Cardiac fibroblast (primary cell): ENCODE data around the gene TPRX1.
"Not testable (repeated sequence)": the region's sequence is repeated elsewhere in the genome, so short reads cannot be mapped to it uniquely, and the experiment has no call there.

ENCODE experiments used
- DNase-seq, 2 donors: peaks; one replicate each; pipeline versions ENCODE4 v3.0.0 to v3.0.0-alpha.2; 2010; ENCODE audit warnings: low read depth in 2 of 2
- H3K4me3 ChIP-seq, 2 donors: replicated peaks in 1 of 2; 1 replicate in 1 of 2; 2 replicates in 1 of 2; pipeline ENCODE4 v1.5.1; 2011; ENCODE audit warnings: low read depth in 2 of 2, low read length in 2 of 2, mild to moderate bottlenecking in 2 of 2, moderate library complexity in 1 of 2
- TF ChIP-seq, protein P1 (sequence below): IDR thresholded peaks from one replicate; pipeline ENCODE4 v1.5.1; 2011; ENCODE audit warnings: low read depth, mild to moderate bottlenecking, low read length, inconsistent platforms

Gene TPRX1

DNA sequence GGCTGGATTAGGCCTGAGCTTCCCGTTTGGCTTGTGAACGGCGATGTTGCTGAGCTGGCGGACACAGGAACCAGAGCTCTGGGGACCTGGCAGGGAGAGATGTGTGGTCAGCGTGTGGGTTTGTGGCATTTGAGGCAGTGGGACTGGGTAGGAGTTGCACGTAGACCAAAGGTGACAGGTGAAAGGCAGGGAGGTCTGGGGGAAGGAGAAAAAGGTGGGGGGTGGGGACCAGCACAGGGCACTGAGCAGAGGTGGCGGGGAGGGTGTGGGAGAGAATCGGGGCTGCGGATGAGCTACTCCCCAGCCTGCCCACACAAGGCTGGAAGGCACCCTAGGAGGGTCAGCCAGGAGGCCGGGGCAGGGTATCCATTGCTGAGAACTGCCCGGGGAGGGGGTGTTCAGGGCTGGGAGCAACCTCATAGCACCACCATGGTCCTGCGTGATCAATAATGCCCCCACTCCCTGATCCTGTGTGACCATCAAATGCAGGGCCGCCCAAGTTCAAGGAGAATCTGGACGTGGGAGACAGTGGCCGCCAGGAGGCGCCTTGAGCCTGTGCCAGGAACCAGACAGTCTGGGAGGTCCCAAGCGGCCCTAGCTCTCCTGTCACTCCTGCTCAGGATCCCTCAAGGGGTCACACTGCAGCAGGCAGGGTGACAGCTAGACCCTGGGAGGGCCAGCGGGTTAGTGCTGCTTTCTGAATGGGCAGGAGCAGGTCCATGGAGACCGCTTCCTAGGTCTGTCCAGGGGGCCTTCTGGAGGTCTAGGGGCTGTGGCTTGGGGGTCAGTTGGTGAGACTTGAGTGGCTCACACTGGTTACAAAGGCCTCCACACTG is 38.6 kb downstream of the TPRX1 start:
- no peak overlapping the region for H3K4me3 ChIP-seq
- DNase-seq = peak; percentile 65 to 66
- TF ChIP-seq, protein P1, sequence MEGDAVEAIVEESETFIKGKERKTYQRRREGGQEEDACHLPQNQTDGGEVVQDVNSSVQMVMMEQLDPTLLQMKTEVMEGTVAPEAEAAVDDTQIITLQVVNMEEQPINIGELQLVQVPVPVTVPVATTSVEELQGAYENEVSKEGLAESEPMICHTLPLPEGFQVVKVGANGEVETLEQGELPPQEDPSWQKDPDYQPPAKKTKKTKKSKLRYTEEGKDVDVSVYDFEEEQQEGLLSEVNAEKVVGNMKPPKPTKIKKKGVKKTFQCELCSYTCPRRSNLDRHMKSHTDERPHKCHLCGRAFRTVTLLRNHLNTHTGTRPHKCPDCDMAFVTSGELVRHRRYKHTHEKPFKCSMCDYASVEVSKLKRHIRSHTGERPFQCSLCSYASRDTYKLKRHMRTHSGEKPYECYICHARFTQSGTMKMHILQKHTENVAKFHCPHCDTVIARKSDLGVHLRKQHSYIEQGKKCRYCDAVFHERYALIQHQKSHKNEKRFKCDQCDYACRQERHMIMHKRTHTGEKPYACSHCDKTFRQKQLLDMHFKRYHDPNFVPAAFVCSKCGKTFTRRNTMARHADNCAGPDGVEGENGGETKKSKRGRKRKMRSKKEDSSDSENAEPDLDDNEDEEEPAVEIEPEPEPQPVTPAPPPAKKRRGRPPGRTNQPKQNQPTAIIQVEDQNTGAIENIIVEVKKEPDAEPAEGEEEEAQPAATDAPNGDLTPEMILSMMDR = peak; percentile 83

DNA sequence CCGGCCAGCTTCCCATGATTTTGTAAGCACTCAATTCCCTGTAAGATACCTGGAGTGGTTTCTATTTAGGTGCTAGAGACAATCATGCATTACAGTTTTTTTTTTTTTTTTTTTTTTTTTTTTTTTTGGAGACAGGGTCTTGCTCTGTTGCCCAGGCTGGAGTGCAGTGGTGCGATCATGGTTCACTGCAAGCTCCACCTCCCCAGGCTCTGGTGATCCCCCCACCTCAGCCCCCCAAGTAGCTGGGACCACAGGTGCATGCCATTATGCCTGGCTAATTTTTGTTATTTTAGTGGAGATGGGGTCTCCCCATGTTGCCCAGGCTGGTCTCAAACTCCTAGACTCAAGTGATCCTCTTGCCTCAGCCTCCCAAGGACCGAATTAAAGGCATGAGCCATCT is 39.6 kb downstream of the TPRX1 start:
- DNase-seq, H3K4me3 ChIP-seq: not testable (repeated sequence)

DNA sequence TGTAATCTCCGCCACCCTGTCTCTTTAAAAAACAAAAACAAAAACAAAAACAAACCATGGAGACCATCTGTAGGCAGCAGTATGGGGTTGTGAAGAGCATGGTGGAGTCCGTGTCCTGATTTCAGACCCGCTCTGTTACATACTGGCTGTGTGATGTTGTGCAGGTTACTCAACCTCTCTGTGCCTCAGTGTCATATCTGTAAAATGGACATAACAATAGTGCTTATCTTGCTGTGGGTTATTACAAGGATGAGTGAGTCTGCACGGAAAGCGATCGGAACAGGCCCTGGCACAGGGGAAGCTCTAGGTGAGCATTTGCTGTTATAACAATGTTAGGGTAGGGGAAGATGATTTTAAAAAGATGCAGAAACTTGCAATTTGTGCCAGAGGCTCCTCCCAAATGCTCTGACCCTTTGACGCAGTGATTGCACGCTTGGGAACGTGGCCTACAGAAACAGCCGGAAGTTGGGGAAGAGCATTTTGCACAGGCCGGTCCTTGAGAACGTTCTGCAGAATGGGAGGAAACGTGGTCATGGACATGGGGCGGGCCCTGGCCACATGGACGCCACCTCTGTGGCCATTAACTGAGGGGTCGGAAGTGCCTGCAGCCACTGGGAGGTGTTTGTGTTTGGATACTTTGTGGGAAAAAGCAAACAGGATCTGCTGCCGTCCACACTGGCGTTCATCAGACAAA is 41.6 kb downstream of the TPRX1 start:
- TF ChIP-seq, protein P1 = no peak
- peak; percentile 42 to 64 for DNase-seq
- no peak overlapping the region for H3K4me3 ChIP-seq

DNA sequence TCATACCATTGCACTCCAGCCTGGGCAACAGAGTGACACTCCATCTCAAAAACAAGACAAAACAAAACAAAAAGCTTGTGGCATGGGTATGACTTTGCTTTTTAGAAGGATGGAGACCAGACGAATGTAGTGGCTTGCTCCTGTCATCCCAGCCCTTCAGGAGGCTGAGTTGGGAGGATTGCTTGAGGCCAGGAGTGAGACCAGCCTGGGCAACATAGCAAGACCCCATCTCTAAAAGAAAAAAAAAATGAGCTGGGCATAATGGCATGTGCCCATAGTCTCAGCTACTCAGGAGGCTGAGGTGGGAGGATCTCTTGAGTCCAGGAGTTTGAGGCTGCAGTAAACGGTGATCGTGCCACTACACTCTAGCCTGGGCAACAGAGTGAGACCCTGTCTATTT is 42.2 kb downstream of the TPRX1 start:
- no peak for DNase-seq
- TF ChIP-seq, protein P1 = no peak

DNA sequence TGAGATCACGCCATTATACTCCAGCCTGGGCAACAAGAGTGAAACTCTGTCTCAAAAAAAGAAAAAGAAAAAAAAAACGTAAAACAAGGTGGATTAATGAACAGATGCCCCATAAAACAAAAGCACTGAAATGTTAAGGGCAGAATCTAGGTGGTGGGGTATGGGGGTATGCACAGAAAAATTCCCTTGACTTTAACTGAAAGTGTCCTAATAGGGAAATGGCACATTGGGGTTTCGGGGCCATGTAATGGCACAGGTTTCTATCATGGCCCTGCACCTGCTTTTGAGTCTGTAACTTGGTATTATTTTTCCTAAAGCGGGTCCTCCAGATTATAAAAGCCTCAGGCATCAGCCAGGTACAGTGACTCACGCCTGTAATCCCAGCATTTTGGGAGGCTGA is 42.8 kb downstream of the TPRX1 start:
- DNase-seq = no peak
- H3K4me3 ChIP-seq = no peak overlapping the region
- TF ChIP-seq, protein P1 = no peak

More for the DNA sequence above, 42.2 kb downstream of the TPRX1 start:
- no peak overlapping the region for H3K4me3 ChIP-seq

DNA sequence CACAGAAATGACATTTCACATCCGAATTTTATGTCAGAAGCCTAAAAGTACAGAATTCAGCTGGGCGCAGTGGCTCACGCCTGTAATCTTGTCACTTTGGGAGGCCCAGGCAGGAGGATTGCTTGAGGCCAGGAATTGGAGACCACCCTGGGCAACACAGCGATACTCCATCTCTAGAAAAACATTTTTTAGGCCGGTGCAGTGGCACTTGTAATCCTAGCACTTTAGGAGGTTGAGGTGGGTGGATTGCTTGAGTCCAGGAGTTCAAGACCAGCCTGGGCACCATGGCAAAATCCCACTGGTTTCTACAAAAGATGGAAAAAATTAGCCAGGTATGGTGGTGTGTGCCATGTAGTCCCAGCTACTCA is 43.7 kb downstream of the TPRX1 start:
- no peak for DNase-seq
- TF ChIP-seq, protein P1 = no peak
- H3K4me3 ChIP-seq = no peak overlapping the region

DNA sequence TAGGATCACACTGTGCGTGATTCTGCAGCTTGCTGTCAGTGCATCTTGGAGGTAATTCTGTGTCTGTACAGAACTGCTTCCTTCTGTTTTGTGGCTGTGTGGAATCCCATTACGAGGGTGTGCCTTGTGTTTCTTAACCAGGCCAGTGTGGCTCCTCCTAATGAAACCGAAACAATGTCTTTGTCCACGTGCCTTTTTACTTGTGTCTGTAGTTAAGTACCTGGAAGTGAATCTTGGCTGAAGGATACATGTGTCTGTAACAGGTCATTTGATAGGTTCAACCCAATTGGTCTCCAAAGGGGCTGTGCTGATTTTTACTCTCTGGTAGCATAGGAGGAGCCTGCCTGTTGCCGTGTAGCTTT is 45.9 kb downstream of the TPRX1 start:
- TF ChIP-seq, protein P1 = no peak
- no peak overlapping the region for H3K4me3 ChIP-seq

More for the DNA sequence above, 45.9 kb downstream of the TPRX1 start:
- DNase-seq = no peak
